Loucy (cell line): ENCODE measurements around the gene TMBIM1.

ENCODE experiments used
- CTCF ChIP-seq: fragments of 200-600 bp; sonication (generic); conservative IDR thresholded peaks from 2 replicates; pipeline ENCODE4 v1.5.1; 2014; ENCODE audit warnings: mild to moderate bottlenecking, antibody characterized with exemption, low read length
- EZH2phosphoT487 ChIP-seq: fragments of 200-600 bp; IDR thresholded peaks from 2 replicates; pipeline ENCODE4 v1.6.1; 2018; ENCODE audit warnings: antibody characterized with exemption, mild to moderate bottlenecking, moderate library complexity, borderline replicate concordance

- TF ChIP-seq CTCF (no peak), EZH2phosphoT487 (no peak)
Measured at GRCh38 chr2:218317835-218318234, 25.5 kb upstream of the TMBIM1 start.
